Transverse colon (tissue), 4 donors: Measurements from ENCODE around the gene C3orf20.

Source experiments
- EP300 ChIP-seq: sonication (generic); formaldehyde crosslinking; IDR thresholded peaks from one replicate; pipeline ENCODE4 v1.6.1; 2017; ENCODE audit warnings: antibody characterized with exemption, low read depth
- POLR2A ChIP-seq: fragments of 450-650 bp; IDR thresholded peaks from one replicate; pipeline ENCODE4 v1.6.1; 2016; ENCODE audit warnings: antibody characterized with exemption, mild to moderate bottlenecking, moderate library complexity
- POLR2AphosphoS5 ChIP-seq, 3 donors: sonication (generic); formaldehyde crosslinking; IDR thresholded peaks; one replicate each; pipeline ENCODE4 v1.6.1; 2016; ENCODE audit warnings: antibody characterized with exemption in 3 of 3
- TF ChIP-seq, protein P1 (sequence below), 5 experiments: fragments of 200-600 bp in 3 of 5; fragments of 450-650 bp in 2 of 5; sonication (generic) in 3 of 5; IDR thresholded peaks; 1 replicate in 2 of 5; 2 replicates in 3 of 5; pipeline ENCODE4 v1.5.1; 2016 to 2017; ENCODE audit warnings: antibody characterized with exemption in 5 of 5, inconsistent platforms in 3 of 5, mild to moderate bottlenecking in 2 of 5, moderate library complexity in 1 of 5

- TF ChIP-seq, protein P1, sequence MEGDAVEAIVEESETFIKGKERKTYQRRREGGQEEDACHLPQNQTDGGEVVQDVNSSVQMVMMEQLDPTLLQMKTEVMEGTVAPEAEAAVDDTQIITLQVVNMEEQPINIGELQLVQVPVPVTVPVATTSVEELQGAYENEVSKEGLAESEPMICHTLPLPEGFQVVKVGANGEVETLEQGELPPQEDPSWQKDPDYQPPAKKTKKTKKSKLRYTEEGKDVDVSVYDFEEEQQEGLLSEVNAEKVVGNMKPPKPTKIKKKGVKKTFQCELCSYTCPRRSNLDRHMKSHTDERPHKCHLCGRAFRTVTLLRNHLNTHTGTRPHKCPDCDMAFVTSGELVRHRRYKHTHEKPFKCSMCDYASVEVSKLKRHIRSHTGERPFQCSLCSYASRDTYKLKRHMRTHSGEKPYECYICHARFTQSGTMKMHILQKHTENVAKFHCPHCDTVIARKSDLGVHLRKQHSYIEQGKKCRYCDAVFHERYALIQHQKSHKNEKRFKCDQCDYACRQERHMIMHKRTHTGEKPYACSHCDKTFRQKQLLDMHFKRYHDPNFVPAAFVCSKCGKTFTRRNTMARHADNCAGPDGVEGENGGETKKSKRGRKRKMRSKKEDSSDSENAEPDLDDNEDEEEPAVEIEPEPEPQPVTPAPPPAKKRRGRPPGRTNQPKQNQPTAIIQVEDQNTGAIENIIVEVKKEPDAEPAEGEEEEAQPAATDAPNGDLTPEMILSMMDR (IDR thresholded peaks at IDR 0.05), result no peak
- TF ChIP-seq EP300 (no peak), POLR2AphosphoS5 (IDR thresholded peaks at IDR 0.05) (no peak), POLR2A (no peak)
Measured at GRCh38 chr3:14784087-14784681, 109.2 kb downstream of the C3orf20 start.
